GM23248 (cell line): Measurements from ENCODE around the gene PNPLA7. TPM values are rescaled to one million over a fixed set of nuclear protein-coding genes. Genes with fewer than 3 reads are reported as not detected.
"Not testable (repeated sequence)": the region's sequence is repeated elsewhere in the genome, so short reads cannot be mapped to it uniquely, and the experiment has no call there.

Experiments
- DNase-seq: peaks from one replicate; pipeline ENCODE4 v3.0.0-alpha.2; 2015
- H2AFZ ChIP-seq: fragments of 200-600 bp; sonication (generic); 2 replicates; pipeline ENCODE4 v1.6.1; 2016; ENCODE audit warnings: antibody characterized with exemption
- H3F3A ChIP-seq: fragments of 200-600 bp; sonication (generic); 2 replicates; pipeline ENCODE4 v1.6.1; 2016; ENCODE audit warnings: mild to moderate bottlenecking, antibody characterized with exemption, mixed run types; ENCODE audit not compliant: insufficient read depth
- H3K27ac ChIP-seq: fragments of 200-600 bp; sonication (generic); 2 replicates; pipeline ENCODE4 v1.5.1; 2016; ENCODE audit warnings: mild to moderate bottlenecking
- H3K27me3 ChIP-seq: fragments of 200-600 bp; sonication (generic); replicated peaks from 2 replicates; pipeline ENCODE4 v1.6.1; 2016; ENCODE audit warnings: mild to moderate bottlenecking; ENCODE audit not compliant: insufficient read depth
- H3K36me3 ChIP-seq: fragments of 200-600 bp; sonication (generic); 2 replicates; pipeline ENCODE4 v1.6.1; 2016; ENCODE audit warnings: low read depth, mild to moderate bottlenecking
- H3K4me1 ChIP-seq: fragments of 200-600 bp; sonication (generic); 2 replicates; pipeline ENCODE4 v1.6.1; 2016; ENCODE audit warnings: mild to moderate bottlenecking; ENCODE audit not compliant: insufficient read depth
- H3K4me2 ChIP-seq: fragments of 200-600 bp; sonication (generic); one replicate; pipeline ENCODE4 v1.6.1; 2016; ENCODE audit warnings: mild to moderate bottlenecking; ENCODE audit not compliant: unreplicated experiment
- H3K4me3 ChIP-seq: fragments of 200-600 bp; sonication (generic); 2 replicates; pipeline ENCODE4 v1.5.1; 2016; ENCODE audit warnings: mild to moderate bottlenecking
- H3K79me2 ChIP-seq: fragments of 200-600 bp; sonication (generic); 2 replicates; pipeline ENCODE4 v1.6.1; 2016; ENCODE audit warnings: mild to moderate bottlenecking; ENCODE audit not compliant: insufficient read depth
- H3K9ac ChIP-seq: fragments of 200-600 bp; sonication (generic); 2 replicates; pipeline ENCODE4 v1.6.1; 2016; ENCODE audit warnings: mild to moderate bottlenecking
- H3K9me2 ChIP-seq: fragments of 200-600 bp; sonication (generic); 2 replicates; pipeline ENCODE4 v1.6.1; 2016; ENCODE audit warnings: mixed run types, mild to moderate bottlenecking, moderate library complexity; ENCODE audit not compliant: insufficient read depth
- H3K9me3 ChIP-seq: fragments of 200-600 bp; sonication (generic); one replicate; pipeline ENCODE4 v1.6.1; 2017; ENCODE audit warnings: low read depth
- H4K20me1 ChIP-seq: fragments of 200-600 bp; sonication (generic); 2 replicates; pipeline ENCODE4 v1.6.0; 2016; ENCODE audit not compliant: insufficient read depth
- EZH2 ChIP-seq: fragments of 200-600 bp; sonication (generic); IDR thresholded peaks from 2 replicates; pipeline ENCODE4 v1.6.1; 2018; ENCODE audit warnings: antibody characterized with exemption, mild to moderate bottlenecking; ENCODE audit not compliant: insufficient read depth, poor library complexity, severe bottlenecking
- EZH2phosphoT487 ChIP-seq: fragments of 200-600 bp; sonication (generic); IDR thresholded peaks from 2 replicates; pipeline ENCODE4 v1.6.1; 2018; ENCODE audit warnings: antibody characterized with exemption, moderate library complexity, mild to moderate bottlenecking, low read depth; ENCODE audit not compliant: insufficient read depth
- WGBS, 2 experiments: methylation state at CpG; one replicate each; pipeline ENCODE4 v1.1.6; 2015 to 2017; ENCODE audit warnings: low lambda C conversion rate in 2 of 2, low coverage in 1 of 2; ENCODE audit errors: missing lambda C conversion rate in 2 of 2; 5-methylcytosine and 5-hydroxymethylcytosine counted together
- in situ Hi-C: fragments of 300-500 bp; cut with MboI; formaldehyde crosslinking; loops from 2 replicates; pipeline ENCODE4 v1.15.0; 2020
- polyA plus RNA-seq: library from polyadenylated mRNA; unstranded; fragments of >200 nt; fragmentation: Nextera tagmentation; extraction: Ambion mirVana; gene quantifications from 2 replicates; pipeline ENCODE4 v1.2.1, GENCODE V29; 2016
- total RNA-seq: library from RNA; depleted of rRNA; stranded (reverse); fragments of >200 nt; shearing (Covaris generic); gene quantifications from 2 replicates; pipeline ENCODE4 v1.2.3, GENCODE V29; 2014

PNPLA7 gene
- total and polyA plus RNA-seq, 2 experiments from 2014 or later = 0.54 to 0.59 TPM

GRCh38 chr9:137452761-137453642 lies 97.2 kb downstream of the PNPLA7 start:
- Histone ChIP-seq H3K79me2 (no peaks in the 10 kb centered on the region), H2AFZ (peak overlapping the region; percentile 79; the same call in 1 of the 2 replicates), H4K20me1 (no peaks in the 10 kb centered on the region), H3K27me3 (no peaks in the 10 kb centered on the region), H3K4me1 (peaks cover 6% of the 10 kb centered on the region; the same call in 1 of the 2 replicates), H3F3A (no peaks in the 10 kb centered on the region), H3K9me2 (no peaks in the 10 kb centered on the region), H3K27ac (no peak overlapping the region), H3K36me3 (no peaks in the 10 kb centered on the region), H3K4me2 (peak overlapping the region; percentile 98), H3K4me3 (peak overlapping the region; percentile 73), H3K9ac (peak overlapping the region; percentile 55; the same call in 1 of the 2 replicates), H3K9me3 (no peaks in the 10 kb centered on the region)
- in situ Hi-C loops = no loop called here
- no peak for DNase-seq
- 75 to 81% methylated on average over 39 to 43 of the region's 43 CpGs for whole genome bisulfite sequencing, 2 experiments
- TF ChIP-seq EZH2 (no peak), EZH2phosphoT487 (no peak)

- no peaks in the 10 kb centered on the region for H3K36me3 ChIP-seq
- 94% methylated on average over 12 to 17 of the region's 17 CpGs for WGBS, 2 experiments
- no peaks in the 10 kb centered on the region for H3F3A ChIP-seq
- H3K9ac ChIP-seq = no peak overlapping the region
- no peaks in the 10 kb centered on the region for H3K9me2 ChIP-seq
- peaks cover 8% of the 10 kb centered on the region for H3K4me1 ChIP-seq
- H3K79me2 ChIP-seq = no peaks in the 10 kb centered on the region
- no peak for DNase-seq
- no peak overlapping the region for H3K27ac ChIP-seq
- TF ChIP-seq EZH2phosphoT487 (no peak), EZH2 (no peak)
- no peaks in the 10 kb centered on the region for H4K20me1 ChIP-seq
- in situ Hi-C loops = no loop called here
- no peaks in the 10 kb centered on the region for H3K27me3 ChIP-seq
- H3K4me3 ChIP-seq = no peak overlapping the region
- H3K9me3 ChIP-seq = no peaks in the 10 kb centered on the region
- H3K4me2 ChIP-seq = no peak overlapping the region
- no peak overlapping the region for H2AFZ ChIP-seq
Observed at GRCh38 chr9:137452006-137452760, 98.0 kb downstream of the PNPLA7 start.

GRCh38 chr9:137451264-137452005 lies 98.8 kb downstream of the PNPLA7 start:
- H3K4me3 ChIP-seq, H3K27ac ChIP-seq, H3F3A ChIP-seq, H3K4me2 ChIP-seq, H2AFZ ChIP-seq, H4K20me1 ChIP-seq, in situ Hi-C loops, H3K79me2 ChIP-seq, H3K9ac ChIP-seq, H3K9me2 ChIP-seq, H3K9me3 ChIP-seq, H3K36me3 ChIP-seq, H3K27me3 ChIP-seq, DNase-seq: not testable (repeated sequence)
- WGBS, 2 experiments = 86% methylated on average over 25 of the region's 31 CpGs; no CpG with 5 or more reads in 1 of the 2 experiments
- H3K4me1 ChIP-seq = peaks cover 14% of the 10 kb centered on the region

GRCh38 chr9:137450539-137451222 lies 99.5 kb downstream of the PNPLA7 start:
- WGBS, 2 experiments = 94% methylated on average over 24 of the region's 24 CpGs; no CpG with 5 or more reads in 1 of the 2 experiments
- H3K27ac ChIP-seq, H3K36me3 ChIP-seq, H3K27me3 ChIP-seq, H3K9ac ChIP-seq, H3K9me2 ChIP-seq, H4K20me1 ChIP-seq, DNase-seq, H3K4me2 ChIP-seq, H3K4me3 ChIP-seq, H2AFZ ChIP-seq, H3K79me2 ChIP-seq, H3F3A ChIP-seq, in situ Hi-C loops, H3K9me3 ChIP-seq: not testable (repeated sequence)
- peaks cover 22% of the 10 kb centered on the region for H3K4me1 ChIP-seq
